Measurements from ENCODE around the gene HOXA5. TPM values are rescaled to one million over a fixed set of nuclear protein-coding genes. Genes with fewer than 3 reads are reported as not detected.

Gene HOXA5
- polyA plus RNA-seq, 4 donors = 70.8 to 87.5 (median 80.9) TPM

- DNase-seq (ENCODE audit: low read depth in 4 of 4, low spot score in 2 of 4) = peak in 3 of 4 donors; percentile 24 to 53 (median 28)
Observed at GRCh38 chr7:27099453-27100370, 43.8 kb downstream of the HOXA5 start.

DNA sequence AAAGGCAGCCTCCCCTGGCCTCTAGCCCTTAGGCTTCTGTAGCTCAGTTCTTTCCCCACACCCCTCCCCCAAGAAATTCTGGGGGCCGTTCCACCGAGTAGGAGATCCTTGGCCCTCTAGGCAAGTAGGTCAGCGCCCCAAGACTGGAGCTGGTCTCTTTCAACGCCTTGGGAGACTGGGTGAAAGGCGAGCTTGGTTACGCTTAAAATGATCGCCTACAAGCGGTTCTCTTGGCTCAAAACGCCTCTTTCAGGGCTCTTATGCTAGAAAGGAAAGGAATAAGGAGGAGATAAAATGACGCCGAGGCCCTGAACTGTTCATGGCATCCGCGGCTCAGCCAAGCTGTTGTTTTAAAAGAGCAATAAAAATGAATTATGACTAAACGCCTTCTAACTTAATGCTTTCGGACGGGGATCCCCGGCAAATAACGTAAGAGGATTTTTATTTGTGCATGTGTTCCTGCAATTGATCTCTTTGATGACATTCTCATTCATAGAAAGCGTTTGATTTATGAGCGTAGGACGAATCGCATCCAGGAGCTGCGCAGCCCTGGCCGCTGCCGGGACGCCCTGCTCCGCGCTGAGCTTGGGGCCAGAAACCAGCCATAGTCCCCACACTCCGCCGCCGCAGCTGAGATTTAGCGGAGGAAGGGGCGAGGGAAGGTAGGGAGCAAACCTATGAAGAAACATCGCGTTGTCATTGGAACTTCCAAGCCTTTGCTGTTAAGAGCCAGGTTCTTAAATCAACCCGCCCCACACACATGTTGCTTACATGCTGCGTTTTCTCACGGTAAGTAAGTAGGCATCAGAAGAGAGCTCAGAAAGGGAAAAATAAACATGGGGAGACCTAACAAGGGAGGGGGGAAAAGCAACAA is 44.7 kb downstream of the HOXA5 start:
- peak in 3 of 4 donors; percentile 80 to 94 (median 82) for DNase-seq (ENCODE audit: low read depth in 4 of 4, low spot score in 2 of 4)

- DNase-seq (ENCODE audit: low read depth in 4 of 4, low spot score in 2 of 4) = no peak
Observed at GRCh38 chr7:27097686-27098577, 45.5 kb downstream of the HOXA5 start.

DNA sequence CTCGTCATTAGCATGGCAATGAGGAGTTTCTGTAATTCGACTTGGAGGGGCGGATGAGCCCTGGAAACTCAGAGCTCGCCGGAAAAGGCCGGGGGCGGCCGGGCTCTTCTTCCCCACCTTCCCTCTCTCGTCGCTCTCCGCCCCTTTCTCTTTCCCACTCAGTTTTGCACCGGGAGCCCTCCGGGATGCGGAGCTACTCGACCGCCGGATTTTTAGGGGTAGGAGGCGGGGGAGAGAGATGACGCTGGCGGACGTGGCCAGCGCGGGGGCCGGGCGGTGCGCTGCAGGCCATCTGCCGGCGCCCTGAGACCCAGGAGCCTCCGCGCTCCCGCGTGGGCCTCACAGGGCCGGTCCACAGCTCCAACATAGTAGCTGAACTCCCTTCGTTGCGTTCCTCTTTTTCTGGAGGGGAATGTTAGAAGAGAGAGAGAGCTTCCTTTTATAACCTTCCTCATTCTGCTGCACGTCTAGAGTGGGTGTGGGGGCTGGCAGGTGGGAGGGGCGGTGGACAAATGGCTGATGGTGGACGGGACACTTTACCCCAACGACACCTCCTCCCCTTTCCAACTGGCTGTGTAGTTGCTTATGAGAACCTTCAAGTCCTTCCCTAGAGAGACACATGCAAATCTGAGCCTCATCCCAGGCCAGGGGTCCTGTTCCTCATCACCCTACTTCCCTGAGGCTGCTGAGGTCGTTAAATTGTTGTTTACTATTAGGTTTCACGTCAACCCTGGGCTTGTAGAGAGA is 46.5 kb downstream of the HOXA5 start:
- DNase-seq (ENCODE audit: low read depth in 4 of 4, low spot score in 2 of 4) = peak in 2 of 4 donors; percentile 47 to 58

GRCh38 chr7:27095897-27096767 is 47.3 kb downstream of the HOXA5 start, which contains the start of gene HOXA1:
HOXA1 (minus strand) TSS chr7:27096000; CDS start chr7:27095912, 88 bp downstream.
- DNase-seq (ENCODE audit: low read depth in 4 of 4, low spot score in 2 of 4) = peak in 2 of 4 donors; percentile 82 to 88

DNA sequence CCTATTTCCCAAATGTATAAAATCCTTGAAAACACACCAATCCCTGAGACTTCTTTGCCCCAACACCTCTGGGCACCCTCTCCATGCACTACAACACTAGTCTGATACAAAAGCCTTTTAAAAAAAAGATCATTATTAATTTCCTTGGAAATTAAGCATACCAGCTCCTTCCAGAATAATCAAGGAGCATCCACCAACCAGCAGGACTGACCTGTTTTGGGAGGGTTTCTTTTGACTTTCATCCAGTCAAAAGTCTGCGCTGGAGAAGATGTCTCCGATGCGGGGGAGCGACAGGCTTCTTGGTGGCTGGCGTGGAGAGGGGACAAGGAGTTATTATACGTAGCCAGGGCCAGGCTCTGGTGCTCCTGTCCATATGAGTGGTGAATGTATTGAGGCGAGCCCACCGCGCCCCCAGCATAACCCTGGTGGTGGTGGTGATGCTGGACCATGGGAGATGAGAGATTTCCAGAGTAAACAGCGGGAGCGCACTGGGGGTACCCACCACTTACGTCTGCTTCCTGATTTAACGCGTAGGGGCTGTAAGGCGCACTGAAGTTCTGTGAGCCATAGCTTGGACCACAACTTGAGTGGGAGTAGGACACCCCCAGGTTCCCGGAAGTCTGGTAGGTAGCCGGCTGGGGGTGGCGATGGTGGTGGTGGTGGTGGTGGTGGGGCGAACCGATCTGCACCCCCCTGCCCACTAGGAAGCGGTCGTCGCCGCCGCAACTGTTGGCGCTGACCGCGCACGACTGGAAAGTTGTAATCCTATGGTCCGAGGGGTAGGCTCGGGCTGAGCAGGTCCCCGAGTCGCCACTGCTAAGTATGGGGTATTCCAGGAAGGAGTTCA is 48.2 kb downstream of the HOXA5 start:
- peak in 2 of 4 donors; percentile 37 to 43 for DNase-seq (ENCODE audit: low read depth in 4 of 4, low spot score in 2 of 4)

DNA sequence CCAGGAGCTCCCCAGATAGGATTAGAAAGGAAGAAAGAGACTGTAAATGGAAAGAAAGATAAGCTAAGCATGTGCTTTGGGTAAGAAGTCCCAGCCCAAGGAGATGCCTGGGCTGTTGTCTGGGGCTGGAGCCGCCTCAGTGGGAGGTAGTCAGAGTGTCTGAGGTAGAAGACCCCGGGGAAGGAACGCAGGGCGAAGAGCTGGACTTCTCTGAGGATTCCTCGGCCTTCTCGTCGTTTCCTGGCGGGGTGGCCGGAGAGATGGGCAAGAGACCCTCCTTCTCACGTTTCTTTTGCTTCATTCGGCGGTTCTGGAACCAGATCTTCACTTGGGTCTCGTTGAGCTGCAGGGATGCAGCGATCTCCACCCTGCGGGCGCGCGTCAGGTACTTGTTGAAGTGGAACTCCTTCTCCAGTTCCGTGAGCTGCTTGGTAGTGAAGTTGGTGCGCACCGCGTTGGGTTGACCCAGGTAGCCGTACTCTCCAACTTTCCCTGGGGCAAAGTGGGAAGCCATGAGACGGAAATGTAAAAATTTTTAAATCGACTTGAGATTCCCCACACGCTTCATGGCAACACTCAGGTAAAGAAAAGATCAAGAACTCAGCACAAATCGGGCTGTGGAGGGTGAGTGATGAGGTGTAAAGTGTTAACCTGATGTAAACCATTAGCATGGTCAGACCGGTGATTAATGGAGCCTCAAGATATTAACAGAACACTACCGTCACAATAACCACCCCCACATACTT is 49.0 kb downstream of the HOXA5 start:
- DNase-seq (ENCODE audit: low read depth in 4 of 4, low spot score in 2 of 4) = no peak

DNA sequence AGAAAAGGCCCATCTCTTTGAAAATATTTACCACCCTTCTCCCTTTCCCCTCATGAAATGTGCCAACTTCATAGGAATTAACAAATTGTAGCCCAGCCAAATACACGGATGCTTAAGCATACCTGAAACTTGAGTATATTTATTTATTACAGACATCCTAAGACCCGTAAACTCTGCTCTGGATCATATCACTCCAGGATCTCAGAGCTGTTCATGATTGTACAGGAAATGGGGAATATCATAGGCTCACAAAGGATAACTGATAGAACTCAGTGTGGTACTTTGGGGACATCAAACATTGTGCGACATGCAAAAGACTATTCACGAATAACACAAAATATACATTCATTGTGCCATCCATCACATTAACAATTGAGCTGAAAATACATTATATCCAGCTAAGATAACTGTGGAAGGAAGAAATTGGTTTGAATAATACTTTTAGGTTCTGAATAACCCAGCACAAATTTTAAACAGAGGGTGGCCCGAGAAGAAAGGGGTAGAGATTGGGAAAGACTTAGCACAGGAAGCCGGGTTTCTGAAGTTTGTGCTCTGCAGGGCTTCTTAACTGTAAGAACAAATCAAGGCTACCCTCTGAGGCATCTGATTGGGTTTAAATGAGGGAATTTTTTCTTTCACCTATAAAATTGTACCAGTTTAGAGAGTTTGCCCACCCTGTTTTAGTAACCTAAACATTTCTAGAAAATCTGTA is 50.1 kb downstream of the HOXA5 start:
- DNase-seq (ENCODE audit: low read depth in 4 of 4, low spot score in 2 of 4) = no peak

GRCh38 chr7:27092819-27093110 is 50.7 kb downstream of the HOXA5 start:
- DNase-seq (ENCODE audit: low read depth in 4 of 4, low spot score in 2 of 4) = peak in 1 of 4 donors; percentile 39

DNA sequence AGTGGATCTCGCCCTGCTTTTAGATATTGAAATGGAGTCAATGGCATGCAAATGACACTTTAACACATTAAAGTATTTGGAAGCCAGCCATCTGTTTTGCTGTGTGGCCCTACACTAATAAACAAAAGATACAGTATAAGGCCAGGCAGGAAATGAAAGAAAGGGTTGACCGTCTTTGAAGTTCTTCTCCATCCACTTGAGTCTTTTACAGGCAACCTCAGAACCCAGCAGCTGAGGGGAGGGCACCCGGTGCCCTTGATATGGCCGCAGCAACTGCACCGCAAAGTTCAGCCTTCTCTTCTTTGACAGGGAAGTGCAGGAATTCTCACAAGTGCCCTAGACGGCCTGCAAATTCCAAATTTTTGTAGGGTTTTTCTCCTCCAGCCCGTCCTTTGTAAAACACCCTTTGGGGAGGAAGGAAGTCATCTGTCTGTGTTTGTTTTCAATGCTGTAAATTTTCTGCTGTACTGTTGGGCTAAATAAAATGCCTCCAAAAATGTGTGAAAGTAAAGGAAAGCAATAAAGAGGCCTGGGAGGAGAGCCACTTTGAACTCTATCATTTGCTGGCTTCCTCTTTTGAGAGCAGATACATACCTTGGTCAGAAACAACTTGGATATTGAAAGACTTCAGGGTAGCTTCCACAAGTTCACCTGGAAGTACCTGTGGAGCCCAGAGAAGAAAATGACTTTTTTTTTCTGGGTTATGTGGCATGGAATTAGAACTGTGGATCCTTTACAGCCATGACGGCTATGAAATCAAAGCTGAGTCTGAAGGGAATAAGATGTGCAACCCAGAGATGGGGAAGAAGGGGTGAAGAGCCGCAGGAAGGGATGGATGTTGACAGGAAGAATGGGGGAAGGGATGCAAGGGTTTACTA is 51.3 kb downstream of the HOXA5 start:
- peak in 2 of 4 donors; percentile 57 to 76 for DNase-seq (ENCODE audit: low read depth in 4 of 4, low spot score in 2 of 4)

DNA sequence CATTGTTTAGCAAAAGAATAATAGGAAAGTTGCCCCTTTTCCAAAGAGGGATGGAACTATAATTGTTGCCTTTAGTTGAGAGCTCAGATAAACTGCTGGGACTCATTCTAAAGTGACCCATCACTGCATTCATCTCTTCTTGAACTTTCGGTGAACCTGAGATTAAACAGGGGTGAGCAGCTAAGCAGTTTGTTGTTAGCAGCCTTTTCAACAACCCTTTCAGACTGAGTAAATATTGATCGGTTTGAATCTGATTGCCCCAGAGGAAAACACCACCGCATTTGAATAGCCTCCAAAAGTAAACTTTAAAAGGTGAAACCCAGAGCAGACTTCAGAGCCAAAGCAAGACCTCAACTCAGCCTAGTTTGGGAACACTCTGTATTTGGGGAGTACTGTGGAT is 52.4 kb downstream of the HOXA5 start:
- DNase-seq (ENCODE audit: low read depth in 4 of 4, low spot score in 2 of 4) = no peak

Data from left renal cortex interstitium (tissue), 4 donors.